RPMI8226 (cell line): ENCODE data around the gene RELA.

Source experiments
- DNase-seq: peaks from one replicate; pipeline ENCODE4 v3.0.0-alpha.2; 2015

RELA gene

DNA sequence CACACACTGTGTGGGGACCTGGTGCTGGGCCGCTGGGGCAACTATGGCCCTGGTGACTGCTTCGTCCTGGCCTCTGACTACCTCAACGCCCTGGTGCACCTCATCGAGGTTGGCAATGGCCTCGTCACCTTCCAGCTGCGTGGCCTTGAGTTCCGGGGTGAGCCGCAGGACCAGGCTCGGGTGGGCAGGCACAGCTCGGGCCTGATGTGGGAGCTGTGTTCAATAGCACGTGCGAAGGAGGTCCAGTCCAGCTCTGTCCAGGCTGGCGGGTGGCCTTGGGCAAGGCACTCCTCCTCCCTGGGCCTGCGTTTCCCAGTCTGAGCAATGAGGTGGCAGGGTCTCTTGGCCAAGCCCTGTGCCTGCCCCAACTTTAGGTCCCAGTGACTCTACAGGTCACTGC, 33.1 kb downstream of the RELA start:
- no peak for DNase-seq

DNA sequence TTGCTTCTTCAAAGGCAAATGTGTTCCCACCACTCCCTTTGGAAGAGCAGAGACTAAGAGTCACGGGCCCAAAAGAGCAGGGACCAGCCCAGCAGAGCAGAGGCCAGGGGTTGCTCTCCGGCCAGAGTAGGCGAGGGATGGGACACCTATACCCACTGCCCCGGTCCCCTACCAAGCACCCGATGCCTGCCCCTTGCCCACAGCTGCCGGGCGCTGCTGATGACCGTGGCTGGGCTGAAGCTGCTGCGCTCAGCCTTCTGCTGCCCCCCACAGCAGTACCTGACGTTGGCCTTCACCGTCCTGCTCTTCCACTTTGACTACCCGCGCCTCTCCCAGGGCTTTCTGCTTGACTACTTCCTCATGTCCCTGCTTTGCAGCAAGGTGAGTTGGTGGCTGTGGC, 35.5 kb downstream of the RELA start:
- no peak for DNase-seq

DNA sequence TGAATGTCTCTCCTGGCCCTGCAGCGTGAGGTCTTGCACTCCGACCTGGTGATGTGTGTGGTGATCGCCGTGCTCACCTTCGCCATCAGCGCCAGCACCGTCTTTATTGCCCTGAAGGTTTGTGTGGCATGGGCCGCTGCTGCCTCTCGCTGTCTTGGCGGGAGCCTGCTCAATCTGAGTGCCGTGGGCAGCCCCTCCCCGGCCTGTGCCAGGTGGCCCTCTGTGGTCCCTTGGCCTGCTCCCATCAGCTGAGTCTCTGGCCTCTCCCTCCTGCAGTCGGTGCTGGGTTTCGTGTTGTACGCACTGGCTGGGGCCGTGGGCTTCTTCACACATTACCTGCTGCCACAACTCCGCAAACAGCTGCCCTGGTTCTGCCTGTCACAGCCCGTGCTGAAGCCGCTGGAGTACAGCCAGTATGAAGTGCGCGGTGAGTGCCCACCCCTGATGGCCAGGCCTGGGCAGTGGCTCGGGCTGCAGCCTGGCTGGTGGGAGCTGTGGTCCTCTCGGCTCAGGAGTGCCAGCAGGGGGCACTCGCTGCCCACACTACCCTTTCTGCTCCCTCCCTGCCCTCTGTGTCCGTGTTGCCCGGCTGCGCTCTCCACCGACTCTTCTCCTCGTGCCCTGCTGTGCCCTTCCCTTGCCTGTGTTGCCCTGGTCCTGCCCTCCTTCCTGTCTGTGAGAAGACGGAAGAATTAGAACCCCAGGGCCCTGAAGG, 36.9 kb downstream of the RELA start:
- DNase-seq = peak; percentile 52

DNA sequence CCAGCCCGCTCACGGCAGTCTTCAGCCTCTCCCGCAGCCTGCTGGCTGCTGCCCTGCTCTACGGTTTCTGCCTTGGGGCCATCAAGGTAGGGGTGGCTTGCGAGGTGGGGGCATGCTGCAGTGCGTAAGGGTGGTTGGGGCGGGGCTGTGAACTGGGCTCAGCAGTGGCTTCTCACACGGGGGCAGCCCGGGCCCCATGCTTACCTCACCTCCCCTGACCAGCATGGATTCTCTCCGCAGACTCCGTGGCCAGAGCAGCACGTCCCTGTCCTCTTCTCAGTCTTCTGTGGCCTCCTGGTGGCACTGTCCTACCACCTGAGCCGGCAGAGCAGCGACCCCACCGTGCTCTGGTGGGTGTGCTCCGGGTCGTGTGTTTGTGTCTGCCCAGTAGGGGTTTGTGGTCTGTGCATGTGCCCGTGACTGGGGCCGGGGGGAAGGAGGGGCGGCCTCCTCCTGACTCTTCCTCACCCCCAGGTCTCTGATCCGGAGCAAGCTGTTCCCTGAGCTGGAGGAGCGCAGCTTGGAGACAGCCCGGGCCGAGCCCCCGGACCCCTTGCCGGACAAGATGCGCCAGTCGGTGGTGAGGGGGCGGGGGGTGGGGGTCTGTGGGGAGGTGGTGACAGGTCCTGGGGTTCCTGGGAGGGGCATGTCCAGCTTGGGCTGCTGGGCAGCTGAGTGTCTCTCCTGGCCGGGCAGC, 37.6 kb downstream of the RELA start:
- DNase-seq = no peak

DNA sequence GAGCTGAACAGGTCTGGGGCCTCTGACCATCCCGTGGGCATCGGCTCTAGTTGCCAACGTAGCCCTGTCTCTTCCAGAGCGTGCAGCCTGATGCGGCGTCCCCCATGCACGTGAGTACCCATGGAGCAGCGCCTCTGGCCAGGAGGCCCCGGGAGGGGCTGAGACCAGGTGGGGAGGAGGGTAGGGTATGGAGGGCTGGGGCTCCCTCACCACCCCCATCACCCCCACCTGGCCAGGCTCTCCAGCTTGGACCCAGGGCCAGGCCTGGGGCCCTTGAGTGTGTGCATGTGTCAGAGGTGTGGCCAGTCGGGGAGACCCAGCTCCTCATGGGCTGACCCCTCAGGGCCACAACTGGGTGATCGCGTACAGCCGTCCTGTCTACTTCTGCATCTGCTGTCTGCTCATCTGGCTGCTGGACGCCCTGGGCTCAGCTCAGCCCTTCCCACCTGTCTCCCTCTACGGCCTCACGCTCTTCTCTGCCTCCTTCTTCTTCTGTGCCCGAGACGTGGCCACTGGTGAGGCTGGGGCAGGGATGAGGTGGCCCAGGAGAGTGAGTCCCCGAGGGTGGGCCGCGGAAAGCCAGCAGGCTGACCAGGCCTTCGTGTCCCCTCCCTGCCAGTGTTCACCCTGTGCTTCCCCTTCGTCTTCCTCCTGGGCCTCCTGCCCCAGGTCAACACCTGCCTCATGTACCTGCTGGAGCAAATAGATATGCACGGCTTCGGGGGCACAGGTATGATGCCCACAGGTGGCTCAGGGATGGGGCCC, 38.7 kb downstream of the RELA start:
- DNase-seq = no peak

DNA sequence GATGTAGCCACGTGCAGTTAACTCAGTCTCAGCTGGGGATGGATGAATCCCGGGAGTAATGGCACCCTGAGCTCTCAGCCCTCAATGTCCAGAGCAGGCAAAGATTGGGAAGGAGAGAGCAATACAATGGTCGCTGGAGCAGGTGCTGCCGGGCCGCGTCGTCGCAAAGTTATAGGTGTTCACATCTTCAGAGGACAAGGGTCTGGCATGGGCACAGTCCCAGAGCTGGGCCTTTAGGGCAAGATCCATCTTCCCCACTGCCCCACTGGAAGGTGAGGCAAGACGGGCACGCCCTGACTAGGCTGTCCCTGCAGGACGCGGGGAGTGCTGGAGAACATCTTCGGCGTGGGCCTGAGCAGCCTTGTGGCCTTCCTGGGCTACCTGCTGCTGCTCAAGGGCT, 39.5 kb downstream of the RELA start:
- DNase-seq = no peak

DNA sequence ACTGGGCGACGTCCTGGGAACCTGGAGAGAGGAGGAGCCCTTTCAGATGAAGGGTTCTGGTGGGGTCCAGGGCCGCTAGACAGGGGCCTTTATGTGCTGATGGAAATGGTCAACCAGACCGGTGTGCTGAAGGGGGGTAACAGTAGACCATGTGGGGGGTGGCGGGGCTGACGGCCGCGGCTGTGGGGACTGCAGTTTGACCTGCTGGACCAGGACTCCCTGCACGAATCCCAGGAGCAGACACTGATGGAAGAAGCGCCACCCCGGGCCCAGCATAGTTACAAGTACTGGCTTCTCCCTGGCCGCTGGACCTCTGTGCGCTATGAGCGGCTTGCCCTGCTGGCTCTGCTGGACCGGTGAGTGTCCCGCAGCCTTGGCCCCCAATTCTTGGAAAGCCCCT, 40.7 kb downstream of the RELA start:
- no peak for DNase-seq

DNA sequence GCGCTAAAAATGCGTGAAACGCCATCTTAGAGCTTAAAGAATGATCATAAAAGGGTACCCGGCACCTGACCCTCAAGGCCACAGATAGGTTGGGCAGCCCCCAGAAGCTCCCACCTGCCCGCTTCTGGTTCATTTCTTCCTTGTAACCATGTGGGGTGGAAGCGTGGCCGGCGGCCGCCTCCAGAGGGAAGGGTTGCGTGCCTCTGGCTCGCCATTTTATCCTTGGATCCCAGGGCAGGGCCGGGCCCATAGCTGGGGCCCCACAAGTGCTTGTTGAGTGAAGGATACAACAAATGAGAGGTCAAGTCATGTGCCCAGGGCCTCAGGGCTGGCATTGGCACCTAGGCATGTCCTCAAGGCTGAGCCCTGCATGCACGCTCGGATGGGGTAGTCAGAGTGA, 41.3 kb downstream of the RELA start:
- no peak for DNase-seq

DNA sequence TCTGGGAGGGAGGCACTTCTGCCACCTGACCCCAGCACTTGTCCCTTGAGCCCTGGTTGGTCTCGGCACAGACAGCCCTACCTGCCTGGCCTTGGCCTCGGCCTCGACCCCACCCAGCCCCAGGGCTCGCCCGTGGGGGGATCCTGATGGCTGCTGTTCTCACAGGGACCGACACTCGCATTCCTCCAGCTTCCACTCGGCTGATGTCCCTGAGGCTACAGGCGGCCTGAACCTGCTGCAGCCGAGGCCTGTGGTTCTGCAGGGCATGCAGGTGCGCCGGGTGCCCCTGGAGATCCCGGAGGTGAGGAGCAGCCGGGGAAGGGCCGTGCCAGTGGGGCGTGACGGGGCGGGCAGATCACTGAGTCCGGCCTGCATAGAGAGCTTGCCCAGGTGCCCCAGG, 42.0 kb downstream of the RELA start:
- DNase-seq = no peak

DNA sequence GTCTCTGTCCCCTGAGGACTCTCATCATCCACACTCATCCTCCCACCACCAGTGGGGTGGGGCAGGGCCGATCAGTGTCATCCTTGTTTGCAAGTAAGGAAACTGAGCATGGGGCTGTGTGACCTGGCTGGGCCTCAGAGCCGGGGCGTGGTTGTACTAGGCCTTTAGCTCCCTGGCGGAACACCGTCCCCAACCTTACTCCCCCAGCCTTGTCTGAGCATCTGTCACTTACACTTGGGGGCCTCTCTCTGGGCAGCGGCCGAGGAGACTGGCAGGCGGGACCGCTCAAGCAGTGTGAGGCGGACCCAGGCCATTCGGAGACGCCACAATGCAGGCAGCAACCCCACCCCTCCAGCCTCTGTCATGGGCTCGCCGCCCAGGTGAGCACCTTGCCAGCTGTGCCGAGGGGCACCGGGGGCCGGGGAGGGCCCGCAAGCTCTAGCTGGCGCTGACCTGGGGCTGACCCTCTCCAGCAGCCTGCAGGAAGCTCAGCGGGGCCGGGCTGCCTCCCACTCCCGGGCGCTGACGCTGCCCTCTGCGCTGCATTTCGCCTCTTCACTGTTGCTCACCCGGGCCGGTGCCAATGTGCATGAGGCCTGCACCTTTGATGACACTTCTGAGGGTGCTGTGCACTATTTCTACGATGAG, 43.3 kb downstream of the RELA start:
- DNase-seq = no peak

DNA sequence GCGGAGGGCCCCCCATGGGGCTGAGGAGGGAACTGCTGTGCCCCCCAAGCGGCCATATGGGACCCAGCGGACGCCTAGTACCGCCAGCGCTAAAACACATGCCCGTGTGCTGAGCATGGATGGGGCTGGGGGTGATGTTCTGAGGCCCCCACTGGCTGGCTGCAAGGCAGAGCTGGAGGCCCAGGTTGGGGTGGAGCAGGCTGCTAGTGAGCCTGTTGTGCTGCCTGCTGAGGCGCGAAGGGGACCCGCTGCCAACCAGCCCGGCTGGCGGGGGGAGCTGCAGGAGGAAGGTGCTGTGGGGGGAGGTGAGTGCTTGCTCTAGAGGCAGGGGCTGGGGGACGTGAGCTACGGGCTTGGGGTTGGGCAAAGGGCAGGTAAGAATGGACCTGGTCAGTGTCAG, 44.0 kb downstream of the RELA start:
- no peak for DNase-seq

DNA sequence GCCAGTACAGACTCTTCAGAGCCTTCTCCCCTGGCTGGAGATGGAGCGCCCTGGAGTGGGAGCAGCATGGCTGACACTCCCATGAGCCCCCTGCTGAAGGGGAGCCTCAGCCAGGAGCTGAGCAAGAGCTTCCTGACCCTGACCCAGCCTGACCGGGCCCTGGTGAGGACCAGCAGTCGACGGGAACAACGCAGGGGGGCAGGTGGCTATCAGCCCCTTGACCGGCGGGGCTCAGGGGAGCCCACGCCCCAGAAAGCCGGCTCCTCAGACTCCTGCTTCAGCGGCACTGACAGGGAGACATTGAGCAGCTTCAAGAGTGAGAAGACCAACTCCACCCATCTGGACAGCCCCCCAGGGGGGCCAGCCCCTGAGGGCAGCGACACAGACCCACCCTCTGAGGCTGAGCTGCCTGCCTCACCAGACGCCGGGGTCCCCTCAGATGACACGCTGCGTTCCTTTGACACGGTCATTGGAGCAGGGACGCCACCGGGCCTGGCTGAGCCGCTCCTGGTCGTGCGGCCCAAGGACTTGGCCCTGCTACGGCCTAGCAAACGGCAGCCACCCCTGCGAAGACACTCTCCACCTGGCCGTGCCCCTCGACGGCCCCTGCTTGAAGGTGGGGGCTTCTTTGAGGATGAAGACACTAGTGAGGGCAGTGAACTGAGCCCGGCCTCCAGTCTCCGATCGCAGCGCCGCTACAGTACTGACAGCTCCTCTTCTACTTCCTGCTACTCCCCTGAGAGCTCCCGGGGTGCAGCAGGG, 44.5 kb downstream of the RELA start:
- no peak for DNase-seq

DNA sequence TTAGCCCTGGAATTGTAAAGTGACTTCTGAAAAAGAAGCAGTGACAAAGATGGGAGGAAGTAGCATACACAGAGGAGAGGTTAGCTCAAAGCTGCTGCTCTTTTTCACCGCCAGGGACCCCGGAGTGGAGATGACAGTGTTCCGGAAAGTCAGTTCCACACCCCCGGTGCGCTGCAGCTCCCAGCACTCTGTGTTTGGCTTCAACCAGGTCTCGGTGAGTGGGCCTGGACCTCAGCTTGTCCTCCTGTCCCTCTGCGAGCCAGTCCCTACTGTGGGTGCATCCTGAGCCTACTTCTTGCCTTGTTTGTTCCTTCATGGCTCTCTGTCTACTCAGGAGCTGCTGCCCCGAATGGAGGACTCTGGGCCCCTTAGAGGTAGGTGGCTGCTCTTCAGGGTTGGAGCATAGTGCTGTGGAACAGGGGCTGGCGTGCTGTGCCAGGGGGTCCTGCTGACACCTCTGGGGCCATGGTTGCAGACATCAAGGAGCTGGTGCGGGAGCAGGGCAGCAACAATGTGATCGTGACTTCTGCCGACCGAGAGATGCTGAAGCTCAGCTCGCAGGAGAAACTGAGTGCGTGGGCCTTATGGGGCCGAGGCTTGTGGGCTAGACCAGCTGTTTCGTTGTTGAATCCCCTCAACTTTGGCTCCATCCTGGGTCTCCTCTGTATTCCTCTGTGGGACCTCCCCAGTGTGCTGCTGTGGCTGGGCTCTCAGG, 45.4 kb downstream of the RELA start:
- DNase-seq = no peak

DNA sequence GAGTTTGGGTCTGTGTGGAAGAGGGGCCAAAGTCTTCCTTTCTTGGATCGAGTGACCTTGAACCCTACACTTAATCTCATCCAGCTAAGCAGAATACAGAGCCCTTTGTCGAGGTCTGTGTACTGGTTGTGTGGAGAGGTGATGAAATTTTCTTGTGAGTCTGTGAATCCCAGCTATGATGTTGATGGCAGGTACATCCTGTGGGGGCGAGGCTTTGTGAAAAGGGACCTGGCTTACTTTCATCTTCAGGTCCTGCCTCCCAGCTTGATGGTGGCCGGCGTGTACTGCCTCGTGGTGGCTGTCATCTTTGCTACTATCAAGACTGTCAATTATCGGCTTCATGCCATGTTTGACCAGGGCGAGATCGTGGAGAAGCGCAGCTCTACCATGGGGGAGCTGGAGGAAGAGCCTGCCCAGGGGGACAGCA, 46.1 kb downstream of the RELA start:
- peak; percentile 29 for DNase-seq

DNA sequence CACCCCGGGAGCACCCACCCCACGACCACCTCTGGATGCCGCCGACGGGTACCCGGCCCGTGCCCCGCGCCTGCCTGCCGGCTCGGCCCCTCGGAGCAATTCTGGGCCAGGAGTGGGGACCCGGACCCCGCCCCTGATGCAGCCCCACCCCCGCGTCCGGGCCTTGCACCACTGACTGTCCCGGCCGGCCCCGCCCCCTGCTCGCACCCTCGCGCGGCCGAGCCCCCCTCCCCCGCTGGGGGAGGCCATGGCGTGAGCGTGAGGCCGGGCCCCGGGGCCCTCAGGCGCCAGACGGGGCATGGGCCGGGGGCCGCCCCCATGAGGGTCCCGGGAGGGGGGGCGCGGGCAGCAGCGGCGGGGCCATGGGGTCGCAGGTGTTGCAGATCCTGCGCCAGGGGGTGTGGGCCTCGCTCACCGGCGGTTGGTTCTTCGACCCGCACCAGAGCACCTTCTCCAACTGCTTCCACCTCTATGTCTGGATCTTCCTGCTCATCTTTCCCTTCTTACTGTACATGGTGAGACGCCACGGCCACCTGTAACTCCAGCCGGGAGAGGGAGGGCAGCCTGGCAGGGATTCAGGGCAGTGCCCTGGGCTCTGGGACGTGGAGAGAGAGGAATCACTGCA, 46.7 kb downstream of the RELA start:
- DNase-seq = peak; percentile 74

DNA sequence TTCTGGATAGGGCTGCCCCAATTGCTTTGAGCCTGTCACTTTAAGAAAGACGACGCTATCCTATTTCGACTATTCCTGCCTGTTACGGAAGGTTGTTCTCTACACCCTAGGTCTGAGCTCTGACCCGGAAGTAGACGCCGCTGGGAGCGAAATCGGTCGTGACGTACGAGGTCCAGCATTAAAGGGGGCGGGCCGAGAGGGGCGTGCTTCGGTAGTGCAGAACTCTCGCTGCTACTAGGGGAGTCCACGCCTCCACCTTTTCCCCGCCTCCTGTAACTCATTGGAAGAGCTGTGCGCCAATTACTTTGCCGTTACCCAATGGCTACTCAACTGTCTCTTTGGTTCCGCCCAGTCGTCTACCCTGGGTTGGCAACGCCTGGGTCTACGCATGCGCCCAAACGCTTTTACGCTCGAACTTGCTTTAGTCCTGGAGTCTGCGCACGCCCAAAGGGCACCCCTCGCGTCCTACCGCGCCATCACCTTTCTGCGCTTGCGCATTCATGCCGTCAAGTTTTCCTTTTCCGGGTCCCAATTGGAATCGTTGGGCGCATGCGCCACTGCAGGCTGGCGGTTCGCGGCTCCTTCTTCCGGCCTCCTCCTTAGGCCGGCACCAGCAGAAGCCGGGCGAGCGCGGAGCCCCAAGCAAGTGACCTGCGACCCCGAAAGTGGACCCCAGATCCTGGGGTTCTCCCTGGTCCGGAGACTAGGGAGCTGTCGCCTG, 47.3 kb downstream of the RELA start, which contains the start of gene PCNX3:
PCNX3 (plus strand) TSS at position 548 of the 721 bp plus-strand sequence. CDS start 536 bp downstream, outside the sequence.
- DNase-seq = peak; percentile 100

DNA sequence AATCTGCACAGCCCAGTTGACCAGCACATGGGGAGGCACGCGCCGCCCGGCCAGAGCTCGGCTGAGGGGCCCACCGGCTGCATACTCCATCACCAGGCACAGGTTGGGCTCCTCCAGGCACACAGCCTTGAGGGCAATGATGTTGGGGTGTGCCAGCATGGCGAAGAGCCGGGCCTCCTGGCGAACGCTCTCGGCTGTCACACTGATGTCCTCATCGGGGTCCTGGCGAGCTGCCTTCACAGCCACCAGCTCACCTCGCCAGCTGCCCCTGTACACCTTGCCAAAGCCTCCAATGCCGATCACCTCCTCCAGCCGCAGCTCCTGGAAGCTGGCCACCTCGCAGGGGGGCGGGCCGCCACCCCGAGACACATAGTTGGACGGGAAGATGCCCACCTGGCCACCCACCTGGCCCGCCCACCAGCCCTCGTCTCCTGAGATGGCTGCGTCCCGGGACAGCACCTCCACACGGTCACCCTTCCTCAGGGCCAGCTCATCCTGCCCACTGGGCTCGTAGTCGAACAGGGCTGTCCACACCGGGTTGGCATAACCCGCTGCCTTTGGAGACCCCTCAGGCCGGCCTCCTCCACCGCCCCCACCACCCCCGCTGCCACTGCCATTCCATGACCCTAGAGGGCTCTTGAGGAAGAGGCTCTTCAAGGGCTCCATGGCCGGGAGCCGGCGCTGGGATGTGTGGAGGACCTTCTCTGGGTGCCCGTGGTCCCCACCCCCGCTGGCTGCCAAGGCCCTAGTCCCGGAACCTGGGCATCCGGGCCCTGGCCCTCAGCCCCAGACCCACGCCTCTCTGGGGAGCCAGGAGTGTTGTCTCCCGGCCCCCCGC, 49.4 kb downstream of the RELA start:
- peak; percentile 44 for DNase-seq

DNA sequence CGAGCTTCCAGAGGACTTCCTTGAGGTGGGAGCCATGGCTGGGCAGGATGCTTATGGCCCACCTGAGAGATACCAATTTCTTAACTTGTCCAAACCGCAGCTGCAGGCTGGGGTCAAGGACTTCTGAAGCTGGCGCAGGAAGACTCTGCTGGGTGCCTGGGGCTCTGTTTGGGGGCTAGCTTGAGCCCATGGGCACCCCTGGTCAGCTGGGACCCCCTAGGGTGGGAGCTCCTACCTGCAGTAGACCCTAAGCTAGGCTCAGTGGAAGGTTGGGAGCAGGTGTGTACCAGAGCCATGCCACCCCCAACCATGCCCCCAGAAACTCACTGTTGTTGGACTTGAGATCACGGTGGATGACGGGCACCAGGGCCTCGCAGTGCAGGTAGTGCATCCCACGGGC, 50.0 kb downstream of the RELA start:
- DNase-seq = no peak

DNA sequence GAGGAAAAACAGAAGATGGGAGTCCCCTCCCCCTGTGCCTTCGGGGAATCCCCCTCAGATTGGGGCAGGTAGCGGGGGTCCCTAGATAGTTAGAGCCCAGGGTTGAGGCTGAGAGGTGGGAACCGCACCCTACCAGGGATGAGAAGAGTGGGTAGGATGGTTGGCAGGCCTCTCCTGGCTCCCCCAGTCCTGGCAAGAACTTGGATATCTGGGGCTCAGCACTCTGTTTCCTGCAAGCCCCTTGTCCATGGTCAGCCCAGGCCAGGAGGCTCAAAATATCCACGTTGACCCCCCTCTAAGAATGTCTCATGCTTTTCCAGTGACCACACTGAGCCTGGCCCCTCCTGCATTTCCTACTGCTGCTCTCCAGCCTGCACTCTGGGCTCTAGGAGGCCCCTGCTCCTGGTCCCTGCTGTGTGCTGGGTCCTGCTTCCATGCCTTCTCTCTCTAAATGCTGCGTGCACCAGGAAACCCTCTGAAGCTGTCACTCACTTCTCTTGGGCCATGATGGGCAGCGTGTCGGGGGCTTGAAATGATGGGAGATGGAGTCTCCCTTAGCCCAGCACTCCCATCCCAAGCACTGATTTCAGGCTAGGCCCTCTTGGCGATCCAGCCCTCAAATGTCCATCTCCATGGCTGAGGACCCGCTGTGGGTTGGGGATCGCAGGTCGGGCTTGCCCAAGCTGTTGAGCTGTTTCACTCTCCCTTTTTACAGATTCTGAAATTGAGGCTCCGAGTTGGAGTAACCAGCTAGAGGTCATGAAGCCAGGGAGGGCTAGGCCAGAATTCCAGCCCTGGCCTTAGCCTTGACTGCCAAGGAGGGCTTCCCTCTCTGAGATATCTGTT, 50.7 kb downstream of the RELA start:
- DNase-seq = no peak
